HepG2 (cell line): Measurements from ENCODE around the gene DICER1. TPM values are rescaled to one million over a fixed set of nuclear protein-coding genes. Genes with fewer than 3 reads are reported as not detected.

Experiments used
- ATAC-seq: fragments of 200-7000 bp; cut with Tn5 transposase; 3 replicates; pipeline ENCODE4 v1.9.1; 2020; ENCODE audit warnings: mild to moderate bottlenecking, moderate library complexity
- BruUV-seq: library from RNA; stranded (reverse); fragments of 400-500 nt; replicated peaks from 2 replicates; lab custom pipeline; 2021; lab: Mats Ljungman, UMichigan
- CTCF ChIA-PET: fragments of 300-600 bp; formaldehyde crosslinking; extraction: SDS; loops from one replicate; lab custom pipeline; 2021; ENCODE audit warnings: low total read pairs, inconsistent platforms, low intra/inter-chr PET ratio; lab: Yijun Ruan, JAX
- POLR2A ChIA-PET: fragments of 350-600 bp; sonication (Branson Sonifier 250); formaldehyde crosslinking; loops from one replicate; lab custom pipeline; 2020; ENCODE audit warnings: antibody characterized with exemption, inconsistent platforms; lab: Yijun Ruan, JAX
- DNase-seq: peaks from one replicate; pipeline ENCODE4 v3.0.0-alpha.2; 2015; ENCODE audit warnings: low spot score
- FAIRE-seq: peaks from 3 replicates; lab custom pipeline; 2011; peaks lifted over from hg19 to GRCh38; lab: Jason Lieb, UNC
- H2AFZ ChIP-seq: one replicate; pipeline ENCODE4 v1.6.1; 2011; ENCODE audit warnings: low read length, inconsistent platforms
- H3K27ac ChIP-seq: fragments of 300-600 bp; 3 replicates; pipeline ENCODE4 v1.8.0; 2011; ENCODE audit warnings: mixed run types, mild to moderate bottlenecking, mixed read lengths, low read length, inconsistent platforms; ENCODE audit not compliant: insufficient read depth; ENCODE audit errors: extremely low read length
- H3K27me3 ChIP-seq, 2 experiments: fragments of 200-600 bp in 1 of 2; 2 replicates in 1 of 2; 3 replicates in 1 of 2; pipeline versions ENCODE4 v1.6.0 to v1.8.0; 2011; ENCODE audit warnings: low read length in 2 of 2, mild to moderate bottlenecking in 2 of 2, moderate library complexity in 2 of 2, inconsistent platforms in 1 of 2; ENCODE audit not compliant: insufficient read depth in 2 of 2, control insufficient read depth in 1 of 2
- H3K36me3 ChIP-seq, 2 experiments: fragments of 200-600 bp in 1 of 2; replicated peaks in 1 of 2; 2 replicates in 1 of 2; 3 replicates in 1 of 2; pipeline versions ENCODE4 v1.5.1 to v1.8.0; 2011; ENCODE audit warnings: low read length in 2 of 2, inconsistent platforms in 1 of 2; ENCODE audit not compliant: insufficient read depth in 2 of 2, control insufficient read depth in 1 of 2
- H3K4me1 ChIP-seq: 2 replicates; pipeline ENCODE4 v1.5.1; 2012; ENCODE audit warnings: low read length, inconsistent platforms; ENCODE audit not compliant: insufficient read depth
- H3K4me2 ChIP-seq: 2 replicates; pipeline ENCODE4 v1.6.0; 2011; ENCODE audit warnings: low read depth, low read length, inconsistent platforms
- H3K4me3 ChIP-seq, 3 experiments: fragments of 200-600 bp in 1 of 3; sonication (generic), shearing (Covaris generic) in 1 of 3; replicated peaks in 1 of 3; 2 replicates each; pipeline ENCODE4 v1.5.1; 2011 to 2016; ENCODE audit warnings: low read length in 3 of 3, inconsistent platforms in 2 of 3, low read depth in 2 of 3, mild to moderate bottlenecking in 2 of 3, control low read depth in 1 of 3, mixed read lengths in 1 of 3; ENCODE audit not compliant: insufficient read depth in 1 of 3
- H3K79me2 ChIP-seq: one replicate; pipeline ENCODE4 v1.6.1; 2011; ENCODE audit warnings: low read length, inconsistent platforms; ENCODE audit not compliant: insufficient read depth
- H3K9ac ChIP-seq: 2 replicates; pipeline ENCODE4 v1.6.0; 2011; ENCODE audit warnings: mild to moderate bottlenecking, low read depth, low read length, inconsistent platforms; ENCODE audit not compliant: insufficient read depth
- H3K9me3 ChIP-seq: 2 replicates; pipeline ENCODE4 v1.5.1; 2012; ENCODE audit warnings: mild to moderate bottlenecking, low read length
- H4K20me1 ChIP-seq: 2 replicates; pipeline ENCODE4 v1.6.0; 2011; ENCODE audit warnings: inconsistent platforms, mild to moderate bottlenecking, low read length, moderate library complexity; ENCODE audit not compliant: insufficient read depth
- ATAD3A ChIP-seq: sonication (generic); formaldehyde crosslinking; IDR thresholded peaks from 2 replicates; pipeline ENCODE4 v1.4.0; 2020; ENCODE audit warnings: missing genetic modification reagents
- ATRX ChIP-seq: sonication (generic); formaldehyde crosslinking; IDR thresholded peaks from 2 replicates; pipeline ENCODE4 v1.4.0; 2020; ENCODE audit warnings: missing genetic modification reagents, borderline replicate concordance
- BHLHE40 ChIP-seq: IDR thresholded peaks from 2 replicates; pipeline ENCODE4 v1.6.1; 2011; ENCODE audit warnings: low read length, improper control_type of control experiment
- KLF13 ChIP-seq: sonication (generic); formaldehyde crosslinking; IDR thresholded peaks from 2 replicates; pipeline ENCODE4 v1.4.0; 2020; ENCODE audit warnings: mild to moderate bottlenecking, missing genetic modification reagents
- MXD3 ChIP-seq: IDR thresholded peaks from 2 replicates; pipeline ENCODE4 v1.6.1; 2016; ENCODE audit warnings: mild to moderate bottlenecking, missing biosample characterization, missing genetic modification reagents
- NFIB ChIP-seq: sonication (generic); formaldehyde crosslinking; IDR thresholded peaks from 2 replicates; pipeline ENCODE4 v1.9.0; 2021; ENCODE audit warnings: missing genetic modification reagents, mild to moderate bottlenecking, borderline replicate concordance
- PRDM15 ChIP-seq: sonication (generic); formaldehyde crosslinking; IDR thresholded peaks from 2 replicates; pipeline ENCODE4 v1.4.0; 2020; ENCODE audit warnings: missing genetic modification reagents
- SAFB2 ChIP-seq: sonication (generic); formaldehyde crosslinking; IDR thresholded peaks from 2 replicates; pipeline ENCODE4 v1.5.1; 2020; ENCODE audit warnings: missing genetic modification reagents, low read depth, mild to moderate bottlenecking, borderline replicate concordance
- TRIM22 ChIP-seq: fragments of 450-650 bp; IDR thresholded peaks from 2 replicates; pipeline ENCODE4 v1.6.1; 2017
- ZNF121 ChIP-seq: sonication (generic); formaldehyde crosslinking; IDR thresholded peaks from 2 replicates; pipeline ENCODE4 v1.5.0; 2020; ENCODE audit warnings: mild to moderate bottlenecking, missing genetic modification reagents
- ZNF530 ChIP-seq: sonication (generic); formaldehyde crosslinking; IDR thresholded peaks from 2 replicates; pipeline ENCODE4 v1.5.0; 2020; ENCODE audit warnings: low read depth, mild to moderate bottlenecking, missing genetic modification reagents
- ZNF879 ChIP-seq: sonication (generic); formaldehyde crosslinking; IDR thresholded peaks from 2 replicates; pipeline ENCODE4 v1.8.1; 2023; ENCODE audit warnings: missing genetic modification reagents
- ZSCAN12 ChIP-seq: sonication (generic); formaldehyde crosslinking; IDR thresholded peaks from 2 replicates; pipeline ENCODE4 v1.9.0; 2021; ENCODE audit warnings: mild to moderate bottlenecking, missing genetic modification reagents
- WGBS: methylation state at CpG from one replicate; pipeline ENCODE4 v1.1.6; 2017; ENCODE audit warnings: low lambda C conversion rate; 5-methylcytosine and 5-hydroxymethylcytosine counted together
- in situ Hi-C: cut with HindIII; loops from 2 replicates; pipeline ENCODE4 v1.10.0; 2017; ENCODE audit warnings: low pct_unique_long_range_greater_than_20kb; ENCODE audit not compliant: extremely low pct_ligation_motif_present
- intact Hi-C: fragments of 100-400 bp; cut with micrococcal nuclease; formaldehyde crosslinking; loops from one replicate; pipeline ENCODE4 v1.10.0; 2022; ENCODE audit not compliant: unreplicated experiment
- polyA plus RNA-seq, 8 experiments: library from polyadenylated mRNA; depleted of rRNA in 3 of 8; stranded (reverse) in 7 of 8; unstranded in 1 of 8; fragments of >200 nt; fragmentation: Illumina TruSeq in 4 of 8; extraction: Trizol in 4 of 8; gene quantifications; 2 replicates each; pipeline versions ENCODE4 v1.2.1 to v1.2.3, GENCODE V29; 2011 to 2016; ENCODE audit warnings: low read depth in 4 of 8, missing spikeins in 1 of 8, mixed read lengths in 1 of 8; ENCODE audit not compliant: insufficient read depth in 1 of 8
- total RNA-seq, 5 experiments: library from RNA; depleted of rRNA; stranded (reverse); fragments of >200 nt; fragmentation: Illumina TruSeq; extraction: Trizol; gene quantifications; 2 replicates each; pipeline ENCODE4 v1.2.3, GENCODE V29; 2016; ENCODE audit warnings: low read depth in 1 of 5

The DICER1 gene
- total and polyA plus RNA-seq, 2 of the 13 experiments (the other 11 are each of a cell fraction or from before 2014, with no cell fraction given) = 31.8 to 61.9 TPM

- no peaks in the 10 kb centered on the region for H3K27me3 ChIP-seq
- FAIRE-seq = no peak
- CTCF ChIA-PET = no interaction called here
- no peak for DNase-seq
- 0 out of 5 replicates have a peak, but pooled peaks cover 0 to 3% of the 10 kb centered on the region in 2 experiments for H3K36me3 ChIP-seq
- no peaks in the 10 kb centered on the region for H4K20me1 ChIP-seq
- H3K4me1 ChIP-seq = no peaks in the 10 kb centered on the region
- H3K27ac ChIP-seq = no peak overlapping the region
- H3K9ac ChIP-seq = no peak overlapping the region
- POLR2A ChIA-PET = no interaction called here
- no peak for ATAC-seq
- WGBS = 82% methylated on average over 6 of the region's 6 CpGs
- TF ChIP-seq ZNF879 (CRISPR knock-in tag) (no peak), TRIM22 (no peak), ZNF121 (CRISPR knock-in tag) (no peak), ZNF530 (CRISPR knock-in tag) (no peak), SAFB2 (CRISPR knock-in tag) (no peak), MXD3 (CRISPR knock-in tag) (no peak), KLF13 (CRISPR knock-in tag) (no peak), ATAD3A (CRISPR knock-in tag) (no peak), PRDM15 (CRISPR knock-in tag) (no peak), ATRX (CRISPR knock-in tag) (no peak), BHLHE40 (no peak), NFIB (no peak), ZSCAN12 (CRISPR knock-in tag) (no peak)
- no peak overlapping the region for H2AFZ ChIP-seq
- H3K79me2 ChIP-seq = no peaks in the 10 kb centered on the region
- H3K4me2 ChIP-seq = no peak overlapping the region
- BruUV-seq = no TSS peak
- in situ Hi-C loops (no loop called here), intact Hi-C loops (no loop called here)
- H3K4me3 ChIP-seq = no peak overlapping the region
- no peaks in the 10 kb centered on the region for H3K9me3 ChIP-seq
These were observed 37.7 kb upstream of the DICER1 start for GRCh38 chr14:95195031-95195430.
